IPS-15b (cell line): ENCODE measurements around the gene TTC3.

Experiments used
- H3K27me3 ChIP-seq: one replicate; pipeline ENCODE4 v1.6.1; 2013; ENCODE audit warnings: low read length; ENCODE audit not compliant: control insufficient read depth, insufficient read depth
- H3K36me3 ChIP-seq: one replicate; pipeline ENCODE4 v1.6.1; 2013; ENCODE audit warnings: low read length; ENCODE audit not compliant: control insufficient read depth, insufficient read depth
- H3K4me1 ChIP-seq: one replicate; pipeline ENCODE4 v1.6.1; 2013; ENCODE audit warnings: mild to moderate bottlenecking, low read length; ENCODE audit not compliant: control insufficient read depth, insufficient read depth
- H3K4me3 ChIP-seq: one replicate; pipeline ENCODE4 v1.5.1; 2013; ENCODE audit warnings: low read depth, low read length
- H3K9ac ChIP-seq: one replicate; pipeline ENCODE4 v1.6.1; 2013; ENCODE audit warnings: low read depth, mild to moderate bottlenecking, low read length
- H3K9me3 ChIP-seq: one replicate; pipeline ENCODE4 v1.6.1; 2013; ENCODE audit warnings: mild to moderate bottlenecking, low read length; ENCODE audit not compliant: control insufficient read depth, insufficient read depth

The TTC3 gene

GRCh38 chr21:37164742-37165141, 91.7 kb downstream of the TTC3 start:
- Histone ChIP-seq H3K9me3 (no peaks in the 10 kb centered on the region), H3K27me3 (no peaks in the 10 kb centered on the region), H3K4me3 (no peak overlapping the region), H3K4me1 (no peaks in the 10 kb centered on the region), H3K9ac (no peak overlapping the region), H3K36me3 (no peaks in the 10 kb centered on the region)

- H3K4me1 ChIP-seq, result no peaks in the 10 kb centered on the region
- H3K9ac ChIP-seq, result no peak overlapping the region
- no peak overlapping the region for H3K4me3 ChIP-seq
- H3K36me3 ChIP-seq, result no peaks in the 10 kb centered on the region
- no peaks in the 10 kb centered on the region for H3K9me3 ChIP-seq
- no peaks in the 10 kb centered on the region for H3K27me3 ChIP-seq
These were observed 92.5 kb downstream of the TTC3 start for GRCh38 chr21:37165586-37165985.

- no peaks in the 10 kb centered on the region for H3K27me3 ChIP-seq
- H3K9me3 ChIP-seq, result no peaks in the 10 kb centered on the region
- H3K9ac ChIP-seq, result no peak overlapping the region
- H3K4me1 ChIP-seq, result no peaks in the 10 kb centered on the region
- no peak overlapping the region for H3K4me3 ChIP-seq
- no peaks in the 10 kb centered on the region for H3K36me3 ChIP-seq
These were observed 93.7 kb downstream of the TTC3 start for GRCh38 chr21:37166733-37167132.

- H3K9me3 ChIP-seq, result no peaks in the 10 kb centered on the region
- H3K4me1 ChIP-seq, result no peaks in the 10 kb centered on the region
- H3K36me3 ChIP-seq, result no peaks in the 10 kb centered on the region
- no peaks in the 10 kb centered on the region for H3K27me3 ChIP-seq
- no peak overlapping the region for H3K9ac ChIP-seq
- H3K4me3 ChIP-seq, result no peak overlapping the region
These were observed 95.6 kb downstream of the TTC3 start for GRCh38 chr21:37168666-37169065.

GRCh38 chr21:37172646-37173045, 99.6 kb downstream of the TTC3 start:
- no peak overlapping the region for H3K4me3 ChIP-seq
- H3K36me3 ChIP-seq, result no peaks in the 10 kb centered on the region
- H3K9me3 ChIP-seq, result no peaks in the 10 kb centered on the region
- no peak overlapping the region for H3K9ac ChIP-seq
- no peaks in the 10 kb centered on the region for H3K27me3 ChIP-seq
- H3K4me1 ChIP-seq, result no peaks in the 10 kb centered on the region

DNA sequence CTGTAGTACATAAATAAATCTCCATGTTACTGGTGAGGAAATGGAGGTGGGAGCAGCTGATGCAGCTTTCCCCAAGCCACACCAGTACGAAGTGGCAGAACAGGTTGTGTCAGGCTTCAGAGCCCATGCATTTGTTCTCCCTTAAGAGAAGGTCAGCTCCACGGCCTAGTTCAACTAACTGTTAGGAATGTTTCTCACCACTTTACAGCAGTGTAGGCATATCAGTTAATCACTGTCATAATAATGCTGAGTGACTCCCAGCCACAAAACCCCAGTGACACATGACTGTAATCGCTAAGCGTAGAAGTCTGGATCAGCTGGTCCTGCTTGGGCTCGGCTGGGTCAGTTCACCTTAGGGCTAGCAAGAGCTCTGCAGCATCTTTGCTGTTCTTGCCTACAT, 103.7 kb downstream of the TTC3 start:
- H3K27me3 ChIP-seq, result no peaks in the 10 kb centered on the region
- H3K9ac ChIP-seq, result no peak overlapping the region
- H3K4me1 ChIP-seq, result no peaks in the 10 kb centered on the region
- H3K4me3 ChIP-seq, result no peak overlapping the region
- H3K36me3 ChIP-seq, result no peaks in the 10 kb centered on the region
- no peaks in the 10 kb centered on the region for H3K9me3 ChIP-seq

- Histone ChIP-seq H3K27me3 (no peaks in the 10 kb centered on the region), H3K36me3 (no peaks in the 10 kb centered on the region), H3K4me1 (no peaks in the 10 kb centered on the region), H3K9ac (no peak overlapping the region), H3K4me3 (no peak overlapping the region), H3K9me3 (no peaks in the 10 kb centered on the region)
These were observed 108.0 kb downstream of the TTC3 start for GRCh38 chr21:37181059-37181458.

GRCh38 chr21:37182222-37182621, 109.2 kb downstream of the TTC3 start:
- Histone ChIP-seq H3K9ac (no peak overlapping the region), H3K9me3 (no peaks in the 10 kb centered on the region), H3K36me3 (no peaks in the 10 kb centered on the region), H3K27me3 (no peaks in the 10 kb centered on the region), H3K4me1 (no peaks in the 10 kb centered on the region), H3K4me3 (no peak overlapping the region)

- no peaks in the 10 kb centered on the region for H3K27me3 ChIP-seq
- no peaks in the 10 kb centered on the region for H3K9me3 ChIP-seq
- H3K4me1 ChIP-seq, result no peaks in the 10 kb centered on the region
- no peak overlapping the region for H3K9ac ChIP-seq
- no peak overlapping the region for H3K4me3 ChIP-seq
- no peaks in the 10 kb centered on the region for H3K36me3 ChIP-seq
These were observed 110.7 kb downstream of the TTC3 start for GRCh38 chr21:37183749-37184148.

DNA sequence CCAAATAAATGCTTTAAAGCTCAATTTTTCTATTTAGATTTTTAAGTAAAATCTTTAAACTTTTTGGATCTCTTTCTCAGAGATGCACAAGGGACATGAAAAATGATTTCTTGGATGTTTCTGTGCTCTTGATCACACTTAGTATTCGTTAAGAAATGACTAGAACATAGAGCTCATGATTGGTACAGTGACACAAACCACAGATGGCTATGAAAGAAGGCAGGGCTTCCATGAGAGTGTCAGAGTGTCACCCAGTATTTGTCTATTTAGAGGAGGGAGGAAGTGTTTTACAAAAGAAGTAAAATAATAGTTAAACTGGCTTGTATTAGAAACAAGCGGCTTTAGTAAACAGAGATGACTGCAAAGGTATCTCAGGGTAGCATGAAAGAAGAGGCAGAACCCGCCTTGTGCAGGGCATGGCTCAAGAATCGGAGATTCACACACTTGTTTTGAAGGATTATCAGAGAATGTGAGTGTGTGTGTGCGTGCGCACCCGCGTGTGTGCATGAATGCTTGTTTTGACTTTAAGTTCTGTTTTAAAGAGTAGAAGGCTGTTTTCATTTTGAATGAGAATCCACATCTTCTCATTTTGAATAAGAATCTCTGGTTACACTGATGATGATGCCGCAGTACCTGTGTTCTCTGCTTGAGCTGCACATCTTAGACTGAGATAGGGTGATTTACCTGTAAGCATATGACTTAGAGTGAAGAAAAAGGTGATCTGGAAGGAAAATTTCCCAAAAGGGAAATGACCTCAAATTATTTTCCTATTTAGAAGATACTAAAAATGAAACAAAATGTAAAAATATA, 111.9 kb downstream of the TTC3 start:
- no peak overlapping the region for H3K4me3 ChIP-seq
- no peaks in the 10 kb centered on the region for H3K27me3 ChIP-seq
- H3K9ac ChIP-seq, result no peak overlapping the region
- H3K4me1 ChIP-seq, result no peaks in the 10 kb centered on the region
- H3K9me3 ChIP-seq, result no peaks in the 10 kb centered on the region
- no peaks in the 10 kb centered on the region for H3K36me3 ChIP-seq

DNA sequence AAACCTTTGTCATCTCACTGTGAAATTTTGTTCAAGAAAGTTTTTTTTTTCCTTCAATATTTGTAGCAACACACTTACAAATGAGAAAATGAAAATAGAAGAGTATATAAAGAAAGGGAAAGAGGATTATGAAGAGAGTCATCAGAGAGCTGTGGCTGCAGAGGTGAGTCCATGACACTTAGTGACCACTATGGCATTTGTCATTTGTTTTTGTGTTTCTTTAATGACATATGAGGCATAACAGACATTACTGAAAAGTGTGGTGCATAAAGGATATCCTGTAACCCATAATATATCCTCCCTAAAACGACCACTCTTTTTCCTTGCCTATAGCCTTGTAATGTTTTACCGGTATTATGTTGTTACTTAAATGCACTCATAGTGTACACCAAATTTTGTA, 113.9 kb downstream of the TTC3 start:
- Histone ChIP-seq H3K36me3 (no peaks in the 10 kb centered on the region), H3K4me3 (no peak overlapping the region), H3K4me1 (no peaks in the 10 kb centered on the region), H3K9me3 (no peaks in the 10 kb centered on the region), H3K9ac (no peak overlapping the region), H3K27me3 (no peaks in the 10 kb centered on the region)

GRCh38 chr21:37188825-37189224, 115.8 kb downstream of the TTC3 start:
- Histone ChIP-seq H3K9ac (no peak overlapping the region), H3K4me1 (no peaks in the 10 kb centered on the region), H3K9me3 (no peaks in the 10 kb centered on the region), H3K4me3 (no peak overlapping the region), H3K36me3 (no peaks in the 10 kb centered on the region), H3K27me3 (no peaks in the 10 kb centered on the region)
